HG02759 (cell line): ENCODE data around the gene SIPA1L3.
"Not testable (repeated sequence)": the region's sequence is repeated elsewhere in the genome, so short reads cannot be mapped to it uniquely, and the experiment has no call there.

ENCODE experiments used
- ATAC-seq: cut with Tn5 transposase; IDR thresholded peaks from one replicate; pipeline ENCODE4 v1.9.1; 2021; ENCODE audit warnings: mild to moderate bottlenecking, moderate library complexity; ENCODE audit not compliant: unreplicated experiment

The SIPA1L3 gene

GRCh38 chr19:37906869-37907734, at the start of gene SIPA1L3:
TSS of gene SIPA1L3 (plus strand) at chr19:37907208. CDS start at chr19:38081566, 174,358 bp downstream.
- ATAC-seq = peak; percentile 84

GRCh38 chr19:37864501-37864900, 42.5 kb upstream of the SIPA1L3 start:
- ATAC-seq = no peak

- ATAC-seq = not testable (repeated sequence)
These were observed 41.1 kb upstream of the SIPA1L3 start for GRCh38 chr19:37865930-37866329.

GRCh38 chr19:37867831-37868230, 39.2 kb upstream of the SIPA1L3 start:
- ATAC-seq = no peak

GRCh38 chr19:37869766-37870340, 37.2 kb upstream of the SIPA1L3 start:
- ATAC-seq = no peak

GRCh38 chr19:37872383-37872782, 34.6 kb upstream of the SIPA1L3 start:
- no peak for ATAC-seq

GRCh38 chr19:37874784-37875183, 32.2 kb upstream of the SIPA1L3 start:
- ATAC-seq = no peak

GRCh38 chr19:37876032-37876431, 31.0 kb upstream of the SIPA1L3 start:
- no peak for ATAC-seq

GRCh38 chr19:37877147-37877546, 29.9 kb upstream of the SIPA1L3 start:
- no peak for ATAC-seq

GRCh38 chr19:37885392-37885791, 21.6 kb upstream of the SIPA1L3 start:
- no peak for ATAC-seq

GRCh38 chr19:37886571-37886970, 20.4 kb upstream of the SIPA1L3 start:
- no peak for ATAC-seq

GRCh38 chr19:37893845-37894575, 13.0 kb upstream of the SIPA1L3 start:
- ATAC-seq = no peak

GRCh38 chr19:37896180-37896579, 10.8 kb upstream of the SIPA1L3 start:
- ATAC-seq = no peak

GRCh38 chr19:37899453-37899852, 7.6 kb upstream of the SIPA1L3 start:
- ATAC-seq = no peak

- no peak for ATAC-seq
These were observed 7.0 kb upstream of the SIPA1L3 start for GRCh38 chr19:37899966-37900365.

- ATAC-seq = no peak
These were observed 4.3 kb upstream of the SIPA1L3 start for GRCh38 chr19:37902668-37903067.

GRCh38 chr19:37903096-37903495, 3.9 kb upstream of the SIPA1L3 start:
- ATAC-seq = no peak

GRCh38 chr19:37905946-37906868, 801 bp upstream of the SIPA1L3 start, which contains the start of gene WDR87:
TSS of gene WDR87 (minus strand) at chr19:37906594. CDS start at chr19:37898239, 8,355 bp downstream.
- ATAC-seq = peak; percentile 31

- no peak for ATAC-seq
These were observed 887 bp downstream of the SIPA1L3 start for GRCh38 chr19:37907735-37908455.
